Stimulated activated CD8-positive, alpha-beta memory T cell treated with anti-CD3 and anti-CD28 coated beads, Interleukin-12 subunit alpha, Interleukin-12 subunit beta, amount 100 ng/mL, for 1 hour (primary cell): ENCODE data around the gene ITGA3.

Source experiments
- DNase-seq: peaks from one replicate; pipeline ENCODE4 v3.0.0-alpha.2; 2020; ENCODE audit warnings: low read depth

Gene ITGA3

GRCh38 chr17:50055426-50056216 is at the start of gene ITGA3:
Gene ITGA3, plus strand, starts transcription at chr17:50056110. Its CDS starts 330 bp downstream, at chr17:50056440.
- DNase-seq = peak; percentile 36

GRCh38 chr17:50009282-50009681 is 46.6 kb upstream of the ITGA3 start:
- no peak for DNase-seq

GRCh38 chr17:50013079-50013478 is 42.8 kb upstream of the ITGA3 start:
- no peak for DNase-seq

GRCh38 chr17:50014471-50015088 is 41.3 kb upstream of the ITGA3 start:
- DNase-seq = no peak

- no peak for DNase-seq
Observed at GRCh38 chr17:50015146-50015545, 40.8 kb upstream of the ITGA3 start.

GRCh38 chr17:50018909-50019308 is 37.0 kb upstream of the ITGA3 start:
- no peak for DNase-seq

- no peak for DNase-seq
Observed at GRCh38 chr17:50020841-50021599, 34.9 kb upstream of the ITGA3 start.

GRCh38 chr17:50021681-50022370 is 34.1 kb upstream of the ITGA3 start:
- no peak for DNase-seq

GRCh38 chr17:50022463-50023130 is 33.3 kb upstream of the ITGA3 start:
- DNase-seq = no peak

- no peak for DNase-seq
Observed at GRCh38 chr17:50023520-50023919, 32.4 kb upstream of the ITGA3 start.

GRCh38 chr17:50024808-50025207 is 31.1 kb upstream of the ITGA3 start:
- no peak for DNase-seq

- DNase-seq = no peak
Observed at GRCh38 chr17:50026046-50026675, 29.7 kb upstream of the ITGA3 start.

- peak; percentile 64 for DNase-seq
Observed at GRCh38 chr17:50026837-50027171, 29.1 kb upstream of the ITGA3 start.

GRCh38 chr17:50027172-50027880 is 28.6 kb upstream of the ITGA3 start:
- DNase-seq = no peak

- DNase-seq = no peak
Observed at GRCh38 chr17:50027881-50028735, 27.8 kb upstream of the ITGA3 start.

GRCh38 chr17:50028736-50029120 is 27.2 kb upstream of the ITGA3 start:
- no peak for DNase-seq

GRCh38 chr17:50029185-50029584 is 26.7 kb upstream of the ITGA3 start:
- DNase-seq = no peak

GRCh38 chr17:50033316-50033715 is 22.6 kb upstream of the ITGA3 start:
- DNase-seq = no peak

GRCh38 chr17:50034498-50035364 is 21.2 kb upstream of the ITGA3 start:
- DNase-seq = no peak
